Measurements from ENCODE around the gene ATP1A3.
A peak's percentile ranks its signal among the peaks of the same experiment; 100 is the strongest.

ATP1A3 gene

GRCh38 chr19:41919948-41920712 is 73.9 kb downstream of the ATP1A3 start:
- H3K27ac ChIP-seq, result no peak overlapping the region
- peak; percentile 12 for DNase-seq (ENCODE audit: low read depth, low spot score)

GRCh38 chr19:41918653-41919244 is 75.3 kb downstream of the ATP1A3 start:
- no peak for DNase-seq (ENCODE audit: low read depth, low spot score)
- H3K27ac ChIP-seq, result no peak overlapping the region

GRCh38 chr19:41918095-41918494 is 75.9 kb downstream of the ATP1A3 start:
- no peak overlapping the region for H3K27ac ChIP-seq
- no peak for DNase-seq (ENCODE audit: low read depth, low spot score)

GRCh38 chr19:41917676-41918075 is 76.4 kb downstream of the ATP1A3 start:
- no peak overlapping the region for H3K27ac ChIP-seq
- DNase-seq (ENCODE audit: low read depth, low spot score), result no peak
